Activated CD8-positive, alpha-beta memory T cell treated with anti-CD3 and anti-CD28 coated beads, Interleukin-2, amount 50 U/mL, for 1 hour (primary cell): ENCODE measurements around the gene CENATAC.
A peak's percentile ranks its signal among the peaks of the same experiment; 100 is the strongest.
"Not testable (repeated sequence)": the region's sequence is repeated elsewhere in the genome, so short reads cannot be mapped to it uniquely, and the experiment has no call there.

Experiments
- DNase-seq: peaks from one replicate; pipeline ENCODE4 v3.0.0-alpha.2; 2020; ENCODE audit errors: extremely low read depth

CENATAC gene

GRCh38 chr11:119054418-119054817, 56.5 kb downstream of the CENATAC start:
- DNase-seq, result no peak

DNA sequence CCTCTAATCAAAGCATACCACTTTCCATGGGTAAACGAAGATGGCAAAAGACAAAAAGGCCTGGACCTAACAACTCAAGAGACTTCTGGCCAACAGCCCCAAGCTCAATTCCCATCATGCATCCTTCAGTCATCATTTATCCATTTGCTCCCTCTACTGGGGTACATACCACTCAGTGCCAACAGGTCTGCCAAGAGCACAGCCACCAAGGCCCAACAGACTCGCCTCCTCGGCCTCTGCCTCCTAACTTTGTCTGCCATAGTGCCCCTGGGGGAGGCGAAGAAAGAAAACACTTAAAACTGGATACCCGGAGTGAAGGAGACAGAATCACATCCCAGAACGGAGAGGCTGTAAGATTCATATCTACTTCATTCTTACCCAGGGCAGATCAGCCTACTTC, 58.0 kb downstream of the CENATAC start:
- DNase-seq, result no peak

GRCh38 chr11:119056421-119056999, 58.6 kb downstream of the CENATAC start:
- no peak for DNase-seq

DNA sequence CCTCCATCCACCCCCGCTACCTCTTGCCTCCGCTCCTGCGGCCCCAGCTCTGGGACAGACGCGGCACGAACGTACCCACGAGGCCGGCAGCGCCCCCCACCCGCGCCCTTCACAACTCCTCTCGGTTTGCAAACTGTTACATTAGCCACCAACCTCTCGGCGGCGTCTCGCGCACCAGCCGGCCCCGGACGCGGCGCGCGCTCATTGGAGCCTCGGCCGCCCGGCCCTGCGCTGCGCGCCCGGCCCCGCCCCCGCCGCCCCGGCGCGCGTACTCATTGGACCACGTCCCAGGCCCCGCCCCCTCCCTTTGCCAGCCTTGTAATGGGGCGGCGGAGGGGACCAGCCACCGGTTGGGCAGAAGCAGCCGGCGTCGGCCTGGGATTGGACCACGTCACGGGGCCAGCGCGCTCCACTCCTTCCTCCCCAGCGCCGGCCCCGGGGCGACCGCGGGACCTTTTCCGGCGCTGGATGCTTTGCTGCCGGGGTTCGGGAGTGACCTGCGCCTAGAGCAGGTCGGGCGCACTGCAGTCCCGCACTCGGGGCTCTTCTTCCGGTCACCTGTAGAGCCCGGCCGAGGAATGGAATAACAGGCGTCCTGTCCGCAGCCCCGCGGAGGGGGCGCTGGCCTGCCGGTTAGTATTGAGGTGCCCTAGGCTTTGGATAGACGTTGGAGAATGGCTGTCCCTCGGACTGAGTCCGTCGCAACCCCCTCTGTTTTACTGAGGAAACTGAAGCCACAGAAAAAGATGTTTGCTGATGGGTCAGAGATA, 59.2 kb downstream of the CENATAC start, which contains the start of gene HYOU1:
Gene HYOU1 (minus strand): TSS at position 206 of the 770 bp plus-strand sequence. CDS start 1,045 bp downstream, outside the sequence.
- peak; percentile 93 for DNase-seq

- not testable (repeated sequence) for DNase-seq
Observed at GRCh38 chr11:119059128-119059527, 61.2 kb downstream of the CENATAC start.

DNA sequence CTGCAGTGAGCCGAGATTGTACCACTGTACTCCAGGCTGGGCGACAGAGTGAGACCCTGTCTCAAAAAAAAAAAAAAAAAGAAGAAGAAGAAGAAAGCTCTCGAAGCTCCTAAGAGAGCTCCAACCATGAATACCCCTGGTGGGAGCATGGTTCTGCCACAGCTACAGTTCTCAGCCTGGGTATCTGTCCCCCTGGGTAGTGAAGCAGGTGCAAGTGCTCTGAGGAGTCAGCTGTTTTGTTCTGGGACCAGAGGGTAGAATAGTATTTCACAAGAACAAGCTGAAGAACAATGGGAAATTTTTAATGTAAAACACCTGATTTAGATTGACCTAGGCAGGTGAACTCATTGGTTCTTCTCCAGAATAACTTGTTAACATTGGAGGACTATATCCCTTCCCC, 63.3 kb downstream of the CENATAC start:
- DNase-seq, result no peak

- no peak for DNase-seq
Observed at GRCh38 chr11:119062779-119063178, 64.8 kb downstream of the CENATAC start.

GRCh38 chr11:119065369-119065768, 67.4 kb downstream of the CENATAC start:
- no peak for DNase-seq
